OCI-LY7 (cell line): ENCODE measurements around the gene LINC00632. TPM values are rescaled to one million over a fixed set of nuclear protein-coding genes. Genes with fewer than 3 reads are reported as not detected.

ENCODE experiments used
- BruUV-seq: library from RNA; stranded (reverse); fragments of 400-500 nt; replicated peaks from 2 replicates; lab custom pipeline; 2021; lab: Mats Ljungman, UMichigan
- CTCF ChIA-PET: fragments of 300-600 bp; sonication (Branson Sonifier 250); formaldehyde crosslinking; loops from one replicate; lab custom pipeline; 2022; ENCODE audit warnings: antibody characterized with exemption; ENCODE audit not compliant: unreplicated experiment; lab: Charles Lee
- POLR2A ChIA-PET: fragments of 300-600 bp; sonication (Branson Sonifier 250); formaldehyde crosslinking; loops from one replicate; lab custom pipeline; 2022; ENCODE audit warnings: antibody characterized with exemption; lab: Charles Lee
- DNase-seq: peaks from one replicate; pipeline ENCODE4 v3.0.0-alpha.2; 2015; ENCODE audit warnings: low spot score
- H2AFZ ChIP-seq: fragments of 200-600 bp; sonication (generic), shearing (Covaris generic); 2 replicates; pipeline ENCODE4 v1.6.1; 2014; ENCODE audit warnings: mild to moderate bottlenecking, antibody characterized with exemption, low read length, moderate library complexity
- H3K27ac ChIP-seq: fragments of 200-600 bp; sonication (generic); 2 replicates; pipeline ENCODE4 v1.5.1; 2014; ENCODE audit warnings: mixed run types, low read depth, mild to moderate bottlenecking, moderate library complexity, low read length, inconsistent platforms; ENCODE audit not compliant: poor library complexity, severe bottlenecking
- H3K36me3 ChIP-seq: fragments of 200-600 bp; sonication (generic); 2 replicates; pipeline ENCODE4 v1.6.1; 2014; ENCODE audit warnings: mild to moderate bottlenecking, antibody characterized with exemption, low read length, moderate library complexity, mixed read lengths; ENCODE audit not compliant: insufficient read depth
- H3K4me1 ChIP-seq: fragments of 200-600 bp; sonication (generic); 2 replicates; pipeline ENCODE4 v1.5.1; 2014; ENCODE audit warnings: mild to moderate bottlenecking, low read length; ENCODE audit not compliant: insufficient read depth, poor library complexity, severe bottlenecking
- H3K4me2 ChIP-seq: fragments of 200-600 bp; sonication (generic); 2 replicates; pipeline ENCODE4 v1.6.1; 2014; ENCODE audit warnings: mild to moderate bottlenecking, low read length
- H3K4me3 ChIP-seq: fragments of 200-600 bp; sonication (generic); 2 replicates; pipeline ENCODE4 v1.5.1; 2014; ENCODE audit warnings: mild to moderate bottlenecking, low read depth, low read length; ENCODE audit not compliant: poor library complexity, severe bottlenecking
- H3K79me2 ChIP-seq: fragments of 200-600 bp; sonication (generic); 2 replicates; pipeline ENCODE4 v1.6.1; 2016; ENCODE audit warnings: low read depth, mild to moderate bottlenecking, low read length, moderate library complexity, mixed read lengths; ENCODE audit not compliant: insufficient read depth
- H3K9me2 ChIP-seq: fragments of 200-600 bp; sonication (generic); 2 replicates; pipeline ENCODE4 v1.6.1; 2016; ENCODE audit warnings: mild to moderate bottlenecking, low read length, mixed read lengths; ENCODE audit not compliant: insufficient read depth
- H3K9me3 ChIP-seq: fragments of 200-600 bp; sonication (generic); 2 replicates; pipeline ENCODE4 v1.6.1; 2014; ENCODE audit warnings: mild to moderate bottlenecking, mixed run types, low read length, mixed read lengths
- H4K20me1 ChIP-seq: fragments of 200-600 bp; sonication (generic); 2 replicates; pipeline ENCODE4 v1.6.1; 2014; ENCODE audit warnings: mild to moderate bottlenecking, antibody characterized with exemption, low read length, moderate library complexity, mixed read lengths; ENCODE audit not compliant: insufficient read depth
- CTCF ChIP-seq: fragments of 200-600 bp; sonication (generic); conservative IDR thresholded peaks from 2 replicates; pipeline ENCODE4 v1.5.1; 2014; ENCODE audit warnings: mild to moderate bottlenecking, antibody characterized with exemption, low read length, moderate library complexity, mixed read lengths
- EZH2phosphoT487 ChIP-seq: fragments of 200-600 bp; sonication (generic); IDR thresholded peaks from 2 replicates; pipeline ENCODE4 v1.6.1; 2018; ENCODE audit warnings: low read depth, borderline replicate concordance, mild to moderate bottlenecking, mixed run types, antibody characterized with exemption, low read length, moderate library complexity, mixed read lengths
- intact Hi-C: fragments of 100-400 bp; cut with micrococcal nuclease; formaldehyde crosslinking; loops from one replicate; pipeline ENCODE4 v1.10.0; 2022; ENCODE audit not compliant: unreplicated experiment
- total RNA-seq, 2 experiments: library from RNA; depleted of rRNA in 1 of 2; stranded (reverse); fragments of >200 nt in 1 of 2; shearing (Covaris generic) in 1 of 2; gene quantifications; 2 replicates each; pipeline ENCODE4 v1.2.3, GENCODE V29; 2014 to 2022

Gene LINC00632
- total RNA-seq, 2 experiments from 2014 or later, result not detected

GRCh38 chrX:140697618-140698017 is 11.9 kb upstream of the LINC00632 start:
- no peaks in the 10 kb centered on the region for H3K9me2 ChIP-seq

GRCh38 chrX:140701480-140701879 is 8.1 kb upstream of the LINC00632 start:
- Histone ChIP-seq H2AFZ (no peak overlapping the region), H3K4me1 (no peaks in the 10 kb centered on the region), H3K36me3 (no peaks in the 10 kb centered on the region), H4K20me1 (no peaks in the 10 kb centered on the region), H3K9me2 (no peaks in the 10 kb centered on the region), H3K4me3 (no peak overlapping the region), H3K79me2 (no peaks in the 10 kb centered on the region), H3K4me2 (no peak overlapping the region), H3K9me3 (no peaks in the 10 kb centered on the region), H3K27ac (no peak overlapping the region)
- no TSS peak for BruUV-seq
- CTCF ChIA-PET, result no interaction called here
- POLR2A ChIA-PET, result no interaction called here
- DNase-seq, result no peak
- TF ChIP-seq EZH2phosphoT487 (no peak), CTCF (peak; percentile 61)
- intact Hi-C loops, result no loop called here

More at GRCh38 chrX:140697618-140698017, 11.9 kb upstream of the LINC00632 start:
- H3K4me2 ChIP-seq, result no peak overlapping the region
- no peaks in the 10 kb centered on the region for H4K20me1 ChIP-seq
- no peak for DNase-seq
- intact Hi-C loops, result no loop called here
- H3K27ac ChIP-seq, result no peak overlapping the region
- no peaks in the 10 kb centered on the region for H3K36me3 ChIP-seq
- CTCF ChIA-PET, result no interaction called here
- no peaks in the 10 kb centered on the region for H3K79me2 ChIP-seq
- H2AFZ ChIP-seq, result no peak overlapping the region
- BruUV-seq, result no TSS peak
- no peak overlapping the region for H3K4me3 ChIP-seq
- H3K4me1 ChIP-seq, result no peaks in the 10 kb centered on the region
- TF ChIP-seq EZH2phosphoT487 (no peak), CTCF (peak; percentile 46; the same call in 1 of the 2 replicates)
- no peaks in the 10 kb centered on the region for H3K9me3 ChIP-seq
- POLR2A ChIA-PET, result no interaction called here

GRCh38 chrX:140710710-140711109 is 1.2 kb downstream of the LINC00632 start:
- Histone ChIP-seq H3K4me3 (no peak overlapping the region), H3K79me2 (no peaks in the 10 kb centered on the region), H3K9me3 (no peaks in the 10 kb centered on the region), H3K9me2 (no peaks in the 10 kb centered on the region), H2AFZ (no peak overlapping the region), H3K4me1 (no peaks in the 10 kb centered on the region), H4K20me1 (no peaks in the 10 kb centered on the region), H3K36me3 (no peaks in the 10 kb centered on the region), H3K4me2 (no peak overlapping the region), H3K27ac (no peak overlapping the region)
- no peak for DNase-seq
- TF ChIP-seq CTCF, result no peak
- no peak for TF ChIP-seq EZH2phosphoT487
- intact Hi-C loops, result no loop called here
- BruUV-seq, result no TSS peak
- ChIA-PET POLR2A (no interaction called here), CTCF (no interaction called here)
